Neural crest cell (in vitro differentiated cells): ENCODE results near the gene IFNA6. TPM values are rescaled to one million over a fixed set of nuclear protein-coding genes. Genes with fewer than 3 reads are reported as not detected.

ENCODE experiments used
- DNase-seq: peaks from one replicate; pipeline ENCODE4 v3.0.0; 2021; ENCODE audit warnings: low read depth, mixed read lengths, low spot score
- H3K27ac Mint-ChIP-seq: one replicate; pipeline ENCODE4 v1.8.0; 2021; ENCODE audit warnings: mild to moderate bottlenecking, mixed read lengths; ENCODE audit not compliant: unreplicated experiment
- H3K27me3 Mint-ChIP-seq: 2 replicates; pipeline ENCODE4 v1.8.0; 2021; ENCODE audit warnings: low read depth, mild to moderate bottlenecking, mixed read lengths
- H3K36me3 Mint-ChIP-seq: 2 replicates; pipeline ENCODE4 v1.8.0; 2021; ENCODE audit warnings: low read depth, mild to moderate bottlenecking, mixed read lengths
- H3K4me1 Mint-ChIP-seq: 2 replicates; pipeline ENCODE4 v1.8.0; 2021; ENCODE audit warnings: mixed read lengths
- H3K4me3 Mint-ChIP-seq: one replicate; pipeline ENCODE4 v1.8.0; 2021; ENCODE audit warnings: mild to moderate bottlenecking, mixed read lengths
- H3K9me3 Mint-ChIP-seq: 2 replicates; pipeline ENCODE4 v1.8.0; 2021; ENCODE audit warnings: mixed read lengths
- CTCF ChIP-seq: fragments of 200-600 bp; sonication (generic); conservative IDR thresholded peaks from 2 replicates; pipeline ENCODE4 v1.5.0; 2021; ENCODE audit warnings: antibody characterized with exemption, mild to moderate bottlenecking
- total RNA-seq: library from RNA; stranded (reverse); gene quantifications from 2 replicates; pipeline ENCODE4 v1.2.1, GENCODE V29; 2021

IFNA6 gene
- total RNA-seq, 1 donor from 2014 or later, result not detected

- H3K36me3 Mint-ChIP-seq, result peaks cover 2% of the 10 kb centered on the region
- no peak overlapping the region for H3K4me3 Mint-ChIP-seq
- H3K27me3 Mint-ChIP-seq, result no peaks in the 10 kb centered on the region
- H3K4me1 Mint-ChIP-seq, result peaks cover 24% of the 10 kb centered on the region
- no peak overlapping the region for H3K27ac Mint-ChIP-seq
- DNase-seq, result no peak
- TF ChIP-seq CTCF, result no peak
- no peaks in the 10 kb centered on the region for H3K9me3 Mint-ChIP-seq
Observed at GRCh38 chr9:21314152-21314551, 36.5 kb downstream of the IFNA6 start.

- DNase-seq, result no peak
- Mint-ChIP-seq H3K4me3 (peak overlapping the region; percentile 28), H3K27ac (peak overlapping the region; percentile 93), H3K27me3 (no peaks in the 10 kb centered on the region), H3K36me3 (peaks cover 2% of the 10 kb centered on the region), H3K4me1 (peaks cover 18% of the 10 kb centered on the region), H3K9me3 (no peaks in the 10 kb centered on the region)
- no peak for TF ChIP-seq CTCF
Observed at GRCh38 chr9:21311889-21312288, 38.8 kb downstream of the IFNA6 start.

GRCh38 chr9:21305213-21305612, 45.5 kb downstream of the IFNA6 start, which contains the start of gene IFNA5:
TSS of gene IFNA5 (minus strand) at chr9:21305313. CDS start at chr9:21305256, 57 bp downstream.
- H3K36me3 Mint-ChIP-seq, result no peaks in the 10 kb centered on the region
- no peak within 1 kb of the TSS for H3K4me3 Mint-ChIP-seq
- no peak within 1 kb of the TSS for H3K27ac Mint-ChIP-seq
- no peak for DNase-seq
- H3K9me3 Mint-ChIP-seq, result no peaks in the 10 kb centered on the region
- peaks cover 22% of the 10 kb centered on the region for H3K27me3 Mint-ChIP-seq
- no peak for TF ChIP-seq CTCF
- no peaks in the 10 kb centered on the region for H3K4me1 Mint-ChIP-seq

Other genes with a start within 250 kb of the IFNA6 start
- gene IFNW1, start 209.1 kb downstream of the IFNA6 start, total RNA-seq, result not detected in 2 replicates
- not detected in 2 replicates for gene IFNA21, start 184.2 kb downstream of the IFNA6 start, total RNA-seq
- not detected in 2 replicates for gene IFNA4, start 163.3 kb downstream of the IFNA6 start, total RNA-seq
- gene IFNA7, start 148.7 kb downstream of the IFNA6 start, total RNA-seq, result not detected in 2 replicates
- not detected in 2 replicates for gene IFNA10, start 143.7 kb downstream of the IFNA6 start, total RNA-seq
- not detected in 2 replicates for gene IFNA16, start 133.6 kb downstream of the IFNA6 start, total RNA-seq
- gene IFNA17, start 122.7 kb downstream of the IFNA6 start, total RNA-seq, result not detected in 2 replicates
- not detected in 2 replicates for gene IFNA14, start 110.9 kb downstream of the IFNA6 start, total RNA-seq
- not detected in 2 replicates for gene IFNA5, start 45.6 kb downstream of the IFNA6 start, total RNA-seq
- gene KLHL9, start 15.5 kb downstream of the IFNA6 start, total RNA-seq, result 31.0 and 31.7 TPM in 2 replicates
- not detected in 2 replicates for gene IFNA13, start 17.2 kb upstream of the IFNA6 start, total RNA-seq
- gene IFNA2, start 34.5 kb upstream of the IFNA6 start, total RNA-seq, result not detected in 2 replicates
- gene IFNA8, start 58.2 kb upstream of the IFNA6 start, total RNA-seq, result not detected in 2 replicates
- not detected in 2 replicates for gene IFNA1, start 89.6 kb upstream of the IFNA6 start, total RNA-seq
- gene IFNE, start 131.4 kb upstream of the IFNA6 start, total RNA-seq, result 0.16 TPM in 1 of 2 replicates, not detected in the other